HEK293 (cell line): Measurements from ENCODE around the gene SYNPO.

ENCODE experiments used
- CTCF ChIA-PET: fragments of 350-600 bp; formaldehyde crosslinking; extraction: SDS; loops from one replicate; lab custom pipeline; 2021; ENCODE audit warnings: antibody characterized with exemption; lab: Yijun Ruan, JAX
- POLR2A ChIA-PET: fragments of 300-600 bp; formaldehyde crosslinking; extraction: SDS; loops from one replicate; lab custom pipeline; 2020; ENCODE audit warnings: antibody characterized with exemption, inconsistent platforms; lab: Yijun Ruan, JAX
- H3K27ac ChIP-seq: fragments of 200-500 bp; sonication (Bioruptor generic); 2 replicates; pipeline ENCODE4 v1.5.1; 2014; ENCODE audit warnings: low read depth, low read length, control low read depth, inconsistent platforms; ENCODE audit errors: extremely low read depth
- H3K36me3 ChIP-seq, 2 experiments: fragments of 200-500 bp in 1 of 2; sonication (Bioruptor generic) in 1 of 2; 1 replicate in 1 of 2; 2 replicates in 1 of 2; pipeline ENCODE4 v1.5.1; 2014 to 2017; ENCODE audit warnings: inconsistent platforms in 2 of 2, low read length in 2 of 2; ENCODE audit not compliant: control insufficient read depth in 2 of 2, insufficient read depth in 1 of 2
- H3K4me1 ChIP-seq: fragments of 200-500 bp; sonication (Bioruptor generic); 2 replicates; pipeline ENCODE4 v1.5.1; 2014; ENCODE audit warnings: mild to moderate bottlenecking, low read length, inconsistent platforms; ENCODE audit not compliant: control insufficient read depth, insufficient read depth
- H3K4me3 ChIP-seq: 2 replicates; pipeline ENCODE4 v1.5.1; 2011; ENCODE audit warnings: low read depth, mild to moderate bottlenecking, control low read depth, low read length, moderate library complexity
- H3K9me3 ChIP-seq: fragments of 200-500 bp; sonication (Bioruptor generic); 2 replicates; pipeline ENCODE4 v1.5.1; 2014; ENCODE audit warnings: low read depth, low read length, inconsistent platforms; ENCODE audit not compliant: control insufficient read depth, insufficient read depth
- SCRT1 ChIP-seq: fragments of 450-650 bp; formaldehyde crosslinking; IDR thresholded peaks from 2 replicates; pipeline ENCODE4 v1.5.1; 2016; ENCODE audit warnings: missing biosample characterization, missing genetic modification characterization, borderline replicate concordance
- SP2 ChIP-seq: fragments of 450-650 bp; formaldehyde crosslinking; IDR thresholded peaks from 2 replicates; pipeline ENCODE4 v1.5.1; 2016; ENCODE audit warnings: missing biosample characterization, missing genetic modification characterization
- ZBTB20 ChIP-seq: fragments of 450-650 bp; formaldehyde crosslinking; IDR thresholded peaks from 2 replicates; pipeline ENCODE4 v1.5.1; 2016; ENCODE audit warnings: missing biosample characterization, missing genetic modification characterization
- ZBTB21 ChIP-seq: fragments of 450-650 bp; formaldehyde crosslinking; IDR thresholded peaks from 2 replicates; pipeline ENCODE4 v1.5.1; 2017; ENCODE audit warnings: missing biosample characterization, missing genetic modification characterization
- ZFHX2 ChIP-seq: fragments of 450-650 bp; formaldehyde crosslinking; conservative IDR thresholded peaks from 2 replicates; pipeline ENCODE4 v1.5.1; 2016; ENCODE audit warnings: missing biosample characterization, missing genetic modification characterization
- ZNF26 ChIP-seq: fragments of 450-650 bp; formaldehyde crosslinking; IDR thresholded peaks from 2 replicates; pipeline ENCODE4 v1.5.1; 2016; ENCODE audit warnings: missing biosample characterization, missing genetic modification characterization
- ZNF37A ChIP-seq: fragments of 450-650 bp; IDR thresholded peaks from 2 replicates; pipeline ENCODE4 v1.5.1; 2018; ENCODE audit warnings: missing biosample characterization, missing genetic modification characterization
- ZNF510 ChIP-seq: fragments of 450-650 bp; formaldehyde crosslinking; IDR thresholded peaks from 2 replicates; pipeline ENCODE4 v1.5.1; 2018; ENCODE audit warnings: mild to moderate bottlenecking, missing genetic modification characterization, missing biosample characterization; ENCODE audit not compliant: insufficient replicate concordance
- ZNF596 ChIP-seq: fragments of 450-650 bp; IDR thresholded peaks from 2 replicates; pipeline ENCODE4 v1.5.0; 2018; ENCODE audit warnings: missing biosample characterization, mild to moderate bottlenecking, missing genetic modification characterization, moderate library complexity
- ZXDB ChIP-seq: fragments of 450-650 bp; formaldehyde crosslinking; IDR thresholded peaks from 2 replicates; pipeline ENCODE4 v1.5.1; 2016; ENCODE audit warnings: missing biosample characterization, missing genetic modification characterization
- TF ChIP-seq, protein P1 (sequence below): fragments of 450-650 bp; formaldehyde crosslinking; IDR thresholded peaks from 2 replicates; pipeline ENCODE4 v1.5.1; 2016; ENCODE audit warnings: missing biosample characterization, missing genetic modification characterization
- TF ChIP-seq, protein P2 (sequence below): fragments of 450-650 bp; formaldehyde crosslinking; IDR thresholded peaks from 2 replicates; pipeline ENCODE4 v1.5.1; 2017; ENCODE audit warnings: missing biosample characterization, missing genetic modification characterization
- TF ChIP-seq, protein P3 (sequence below): fragments of 450-650 bp; formaldehyde crosslinking; IDR thresholded peaks from 2 replicates; pipeline ENCODE4 v1.5.1; 2016; ENCODE audit warnings: missing biosample characterization, missing genetic modification characterization
- TF ChIP-seq, protein P4 (sequence below): fragments of 450-650 bp; formaldehyde crosslinking; IDR thresholded peaks from 2 replicates; pipeline ENCODE4 v1.5.1; 2016; ENCODE audit warnings: missing biosample characterization, missing genetic modification characterization
- TF ChIP-seq, protein P5 (sequence below): fragments of 450-650 bp; formaldehyde crosslinking; IDR thresholded peaks from 2 replicates; pipeline ENCODE4 v1.5.1; 2016; ENCODE audit warnings: missing biosample characterization, missing genetic modification characterization
- TF ChIP-seq, protein P6 (sequence below): fragments of 450-650 bp; formaldehyde crosslinking; IDR thresholded peaks from 2 replicates; pipeline ENCODE4 v1.5.1; 2016; ENCODE audit warnings: missing biosample characterization, missing genetic modification characterization
- TF ChIP-seq, protein P7 (sequence below): fragments of 450-650 bp; formaldehyde crosslinking; IDR thresholded peaks from 2 replicates; pipeline ENCODE4 v1.5.1; 2016; ENCODE audit warnings: missing biosample characterization, missing genetic modification characterization
- TF ChIP-seq, protein P8 (sequence below): fragments of 450-650 bp; formaldehyde crosslinking; IDR thresholded peaks from 2 replicates; pipeline ENCODE4 v1.5.1; 2016; ENCODE audit warnings: missing biosample characterization, missing genetic modification characterization

SYNPO gene

GRCh38 chr5:150626853-150627276 lies 13.6 kb upstream of the SYNPO start:
- Histone ChIP-seq H3K36me3 (no peaks in the 10 kb centered on the region), H3K9me3 (no peaks in the 10 kb centered on the region), H3K27ac (no peak overlapping the region), H3K4me3 (no peak overlapping the region), H3K4me1 (peaks cover 3% of the 10 kb centered on the region)
- ChIA-PET POLR2A (interaction anchor here (1.1 to 1.3 kb wide), 4 partner anchors 11 to 30 kb away, joined by 3 to 7 read pairs (median 4); no protein-coding TSS in a partner anchor), CTCF (interaction anchor here (0.6 to 1.8 kb wide), 4 partner anchors 24 to 660 kb away, joined by 3 to 6 read pairs (median 4); no protein-coding TSS in a partner anchor)
- TF ChIP-seq, protein P1, sequence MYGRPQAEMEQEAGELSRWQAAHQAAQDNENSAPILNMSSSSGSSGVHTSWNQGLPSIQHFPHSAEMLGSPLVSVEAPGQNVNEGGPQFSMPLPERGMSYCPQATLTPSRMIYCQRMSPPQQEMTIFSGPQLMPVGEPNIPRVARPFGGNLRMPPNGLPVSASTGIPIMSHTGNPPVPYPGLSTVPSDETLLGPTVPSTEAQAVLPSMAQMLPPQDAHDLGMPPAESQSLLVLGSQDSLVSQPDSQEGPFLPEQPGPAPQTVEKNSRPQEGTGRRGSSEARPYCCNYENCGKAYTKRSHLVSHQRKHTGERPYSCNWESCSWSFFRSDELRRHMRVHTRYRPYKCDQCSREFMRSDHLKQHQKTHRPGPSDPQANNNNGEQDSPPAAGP, result peak; percentile 63; the same call in 1 of the 2 replicates
- TF ChIP-seq, protein P2, sequence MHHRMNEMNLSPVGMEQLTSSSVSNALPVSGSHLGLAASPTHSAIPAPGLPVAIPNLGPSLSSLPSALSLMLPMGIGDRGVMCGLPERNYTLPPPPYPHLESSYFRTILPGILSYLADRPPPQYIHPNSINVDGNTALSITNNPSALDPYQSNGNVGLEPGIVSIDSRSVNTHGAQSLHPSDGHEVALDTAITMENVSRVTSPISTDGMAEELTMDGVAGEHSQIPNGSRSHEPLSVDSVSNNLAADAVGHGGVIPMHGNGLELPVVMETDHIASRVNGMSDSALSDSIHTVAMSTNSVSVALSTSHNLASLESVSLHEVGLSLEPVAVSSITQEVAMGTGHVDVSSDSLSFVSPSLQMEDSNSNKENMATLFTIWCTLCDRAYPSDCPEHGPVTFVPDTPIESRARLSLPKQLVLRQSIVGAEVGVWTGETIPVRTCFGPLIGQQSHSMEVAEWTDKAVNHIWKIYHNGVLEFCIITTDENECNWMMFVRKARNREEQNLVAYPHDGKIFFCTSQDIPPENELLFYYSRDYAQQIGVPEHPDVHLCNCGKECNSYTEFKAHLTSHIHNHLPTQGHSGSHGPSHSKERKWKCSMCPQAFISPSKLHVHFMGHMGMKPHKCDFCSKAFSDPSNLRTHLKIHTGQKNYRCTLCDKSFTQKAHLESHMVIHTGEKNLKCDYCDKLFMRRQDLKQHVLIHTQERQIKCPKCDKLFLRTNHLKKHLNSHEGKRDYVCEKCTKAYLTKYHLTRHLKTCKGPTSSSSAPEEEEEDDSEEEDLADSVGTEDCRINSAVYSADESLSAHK (tag by site-specific recombination), result no peak
- TF ChIP-seq SP2 (tag by site-specific recombination) (peak; percentile 29), ZNF510 (tag by site-specific recombination) (no peak), SCRT1 (tag by site-specific recombination) (no peak), ZFHX2 (tag by site-specific recombination) (peak; percentile 67), ZBTB21 (tag by site-specific recombination) (no peak), ZXDB (tag by site-specific recombination) (no peak), ZNF596 (tag by site-specific recombination) (no peak), ZNF26 (no peak), ZBTB20 (peak; percentile 64; the same call in 1 of the 2 replicates), ZNF37A (tag by site-specific recombination) (no peak)
- TF ChIP-seq, protein P3, sequence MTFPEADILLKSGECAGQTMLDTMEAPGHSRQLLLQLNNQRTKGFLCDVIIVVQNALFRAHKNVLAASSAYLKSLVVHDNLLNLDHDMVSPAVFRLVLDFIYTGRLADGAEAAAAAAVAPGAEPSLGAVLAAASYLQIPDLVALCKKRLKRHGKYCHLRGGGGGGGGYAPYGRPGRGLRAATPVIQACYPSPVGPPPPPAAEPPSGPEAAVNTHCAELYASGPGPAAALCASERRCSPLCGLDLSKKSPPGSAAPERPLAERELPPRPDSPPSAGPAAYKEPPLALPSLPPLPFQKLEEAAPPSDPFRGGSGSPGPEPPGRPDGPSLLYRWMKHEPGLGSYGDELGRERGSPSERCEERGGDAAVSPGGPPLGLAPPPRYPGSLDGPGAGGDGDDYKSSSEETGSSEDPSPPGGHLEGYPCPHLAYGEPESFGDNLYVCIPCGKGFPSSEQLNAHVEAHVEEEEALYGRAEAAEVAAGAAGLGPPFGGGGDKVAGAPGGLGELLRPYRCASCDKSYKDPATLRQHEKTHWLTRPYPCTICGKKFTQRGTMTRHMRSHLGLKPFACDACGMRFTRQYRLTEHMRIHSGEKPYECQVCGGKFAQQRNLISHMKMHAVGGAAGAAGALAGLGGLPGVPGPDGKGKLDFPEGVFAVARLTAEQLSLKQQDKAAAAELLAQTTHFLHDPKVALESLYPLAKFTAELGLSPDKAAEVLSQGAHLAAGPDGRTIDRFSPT, result 0 out of 2 replicates have a peak, but pooled peaks have one; percentile 28
- TF ChIP-seq, protein P4, sequence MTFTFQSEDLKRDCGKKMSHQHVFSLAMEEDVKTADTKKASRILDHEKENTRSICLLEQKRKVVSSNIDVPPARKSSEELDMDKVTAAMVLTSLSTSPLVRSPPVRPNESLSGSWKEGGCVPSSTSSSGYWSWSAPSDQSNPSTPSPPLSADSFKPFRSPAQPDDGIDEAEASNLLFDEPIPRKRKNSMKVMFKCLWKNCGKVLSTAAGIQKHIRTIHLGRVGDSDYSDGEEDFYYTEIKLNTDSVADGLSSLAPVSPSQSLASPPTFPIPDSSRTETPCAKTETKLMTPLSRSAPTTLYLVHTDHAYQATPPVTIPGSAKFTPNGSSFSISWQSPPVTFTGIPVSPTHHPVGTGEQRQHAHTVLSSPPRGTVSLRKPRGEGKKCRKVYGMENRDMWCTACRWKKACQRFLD, result no peak
- TF ChIP-seq, protein P5, sequence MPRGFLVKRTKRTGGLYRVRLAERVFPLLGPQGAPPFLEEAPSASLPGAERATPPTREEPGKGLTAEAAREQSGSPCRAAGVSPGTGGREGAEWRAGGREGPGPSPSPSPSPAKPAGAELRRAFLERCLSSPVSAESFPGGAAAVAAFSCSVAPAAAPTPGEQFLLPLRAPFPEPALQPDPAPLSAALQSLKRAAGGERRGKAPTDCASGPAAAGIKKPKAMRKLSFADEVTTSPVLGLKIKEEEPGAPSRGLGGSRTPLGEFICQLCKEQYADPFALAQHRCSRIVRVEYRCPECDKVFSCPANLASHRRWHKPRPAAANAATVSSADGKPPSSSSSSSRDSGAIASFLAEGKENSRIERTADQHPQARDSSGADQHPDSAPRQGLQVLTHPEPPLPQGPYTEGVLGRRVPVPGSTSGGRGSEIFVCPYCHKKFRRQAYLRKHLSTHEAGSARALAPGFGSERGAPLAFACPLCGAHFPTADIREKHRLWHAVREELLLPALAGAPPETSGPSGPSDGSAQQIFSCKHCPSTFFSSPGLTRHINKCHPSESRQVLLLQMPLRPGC (tag by site-specific recombination), result no peak
- TF ChIP-seq, protein P6, sequence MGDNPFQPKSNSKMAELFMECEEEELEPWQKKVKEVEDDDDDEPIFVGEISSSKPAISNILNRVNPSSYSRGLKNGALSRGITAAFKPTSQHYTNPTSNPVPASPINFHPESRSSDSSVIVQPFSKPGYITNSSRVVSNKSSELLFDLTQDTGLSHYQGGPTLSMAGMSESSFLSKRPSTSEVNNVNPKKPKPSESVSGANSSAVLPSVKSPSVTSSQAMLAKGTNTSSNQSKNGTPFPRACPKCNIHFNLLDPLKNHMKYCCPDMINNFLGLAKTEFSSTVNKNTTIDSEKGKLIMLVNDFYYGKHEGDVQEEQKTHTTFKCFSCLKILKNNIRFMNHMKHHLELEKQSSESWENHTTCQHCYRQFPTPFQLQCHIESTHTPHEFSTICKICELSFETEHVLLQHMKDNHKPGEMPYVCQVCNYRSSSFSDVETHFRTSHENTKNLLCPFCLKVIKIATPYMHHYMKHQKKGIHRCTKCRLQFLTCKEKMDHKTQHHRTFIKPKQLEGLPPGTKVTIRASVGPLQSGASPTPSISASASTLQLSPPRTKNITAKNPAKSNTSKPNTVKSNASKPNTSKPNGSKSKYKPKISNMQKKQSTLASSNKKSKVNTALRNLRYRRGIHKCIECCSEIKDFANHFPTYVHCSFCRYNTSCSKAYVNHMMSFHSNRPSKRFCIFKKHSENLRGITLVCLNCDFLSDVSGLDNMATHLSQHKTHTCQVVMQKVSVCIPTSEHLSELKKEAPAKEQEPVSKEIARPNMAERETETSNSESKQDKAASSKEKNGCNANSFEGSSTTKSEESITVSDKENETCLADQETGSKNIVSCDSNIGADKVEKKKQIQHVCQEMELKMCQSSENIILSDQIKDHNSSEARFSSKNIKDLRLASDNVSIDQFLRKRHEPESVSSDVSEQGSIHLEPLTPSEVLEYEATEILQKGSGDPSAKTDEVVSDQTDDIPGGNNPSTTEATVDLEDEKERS, result no peak
- TF ChIP-seq, protein P7, sequence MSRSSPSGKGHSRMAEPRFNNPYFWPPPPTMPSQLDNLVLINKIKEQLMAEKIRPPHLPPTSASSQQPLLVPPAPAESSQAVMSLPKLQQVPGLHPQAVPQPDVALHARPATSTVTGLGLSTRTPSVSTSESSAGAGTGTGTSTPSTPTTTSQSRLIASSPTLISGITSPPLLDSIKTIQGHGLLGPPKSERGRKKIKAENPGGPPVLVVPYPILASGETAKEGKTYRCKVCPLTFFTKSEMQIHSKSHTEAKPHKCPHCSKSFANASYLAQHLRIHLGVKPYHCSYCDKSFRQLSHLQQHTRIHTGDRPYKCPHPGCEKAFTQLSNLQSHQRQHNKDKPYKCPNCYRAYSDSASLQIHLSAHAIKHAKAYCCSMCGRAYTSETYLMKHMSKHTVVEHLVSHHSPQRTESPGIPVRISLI (tag by site-specific recombination), result no peak
- TF ChIP-seq, protein P8, sequence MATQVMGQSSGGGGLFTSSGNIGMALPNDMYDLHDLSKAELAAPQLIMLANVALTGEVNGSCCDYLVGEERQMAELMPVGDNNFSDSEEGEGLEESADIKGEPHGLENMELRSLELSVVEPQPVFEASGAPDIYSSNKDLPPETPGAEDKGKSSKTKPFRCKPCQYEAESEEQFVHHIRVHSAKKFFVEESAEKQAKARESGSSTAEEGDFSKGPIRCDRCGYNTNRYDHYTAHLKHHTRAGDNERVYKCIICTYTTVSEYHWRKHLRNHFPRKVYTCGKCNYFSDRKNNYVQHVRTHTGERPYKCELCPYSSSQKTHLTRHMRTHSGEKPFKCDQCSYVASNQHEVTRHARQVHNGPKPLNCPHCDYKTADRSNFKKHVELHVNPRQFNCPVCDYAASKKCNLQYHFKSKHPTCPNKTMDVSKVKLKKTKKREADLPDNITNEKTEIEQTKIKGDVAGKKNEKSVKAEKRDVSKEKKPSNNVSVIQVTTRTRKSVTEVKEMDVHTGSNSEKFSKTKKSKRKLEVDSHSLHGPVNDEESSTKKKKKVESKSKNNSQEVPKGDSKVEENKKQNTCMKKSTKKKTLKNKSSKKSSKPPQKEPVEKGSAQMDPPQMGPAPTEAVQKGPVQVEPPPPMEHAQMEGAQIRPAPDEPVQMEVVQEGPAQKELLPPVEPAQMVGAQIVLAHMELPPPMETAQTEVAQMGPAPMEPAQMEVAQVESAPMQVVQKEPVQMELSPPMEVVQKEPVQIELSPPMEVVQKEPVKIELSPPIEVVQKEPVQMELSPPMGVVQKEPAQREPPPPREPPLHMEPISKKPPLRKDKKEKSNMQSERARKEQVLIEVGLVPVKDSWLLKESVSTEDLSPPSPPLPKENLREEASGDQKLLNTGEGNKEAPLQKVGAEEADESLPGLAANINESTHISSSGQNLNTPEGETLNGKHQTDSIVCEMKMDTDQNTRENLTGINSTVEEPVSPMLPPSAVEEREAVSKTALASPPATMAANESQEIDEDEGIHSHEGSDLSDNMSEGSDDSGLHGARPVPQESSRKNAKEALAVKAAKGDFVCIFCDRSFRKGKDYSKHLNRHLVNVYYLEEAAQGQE (tag by site-specific recombination), result no peak
